Small intestine (tissue), 7 donors: Measurements from ENCODE around the gene RASSF6. TPM values are rescaled to one million over a fixed set of nuclear protein-coding genes. Genes with fewer than 3 reads are reported as not detected.

Experiments used
- DNase-seq, 2 donors: peaks; one replicate each; pipeline versions ENCODE4 v3.0.0 to v3.0.0-alpha.2; 2013
- FAIRE-seq: peaks from 2 replicates; lab custom pipeline; 2012; peaks lifted over from hg19 to GRCh38; lab: Jason Lieb, UNC
- H3K27ac ChIP-seq, 3 donors: one replicate each; pipeline ENCODE4 v1.5.1; 2013; ENCODE audit warnings: low read length in 2 of 3, mild to moderate bottlenecking in 2 of 3, control low read depth in 1 of 3, inconsistent platforms in 1 of 3, low read depth in 1 of 3, moderate library complexity in 1 of 3
- H3K27me3 ChIP-seq, 3 donors: one replicate each; pipeline ENCODE4 v1.6.1; 2013; ENCODE audit warnings: low read length in 3 of 3, inconsistent platforms in 1 of 3; ENCODE audit not compliant: control insufficient read depth in 3 of 3, insufficient read depth in 3 of 3
- H3K36me3 ChIP-seq, 3 donors: one replicate each; pipeline ENCODE4 v1.6.1; 2013; ENCODE audit warnings: low read length in 3 of 3, inconsistent platforms in 1 of 3, low read depth in 1 of 3, mild to moderate bottlenecking in 1 of 3, moderate library complexity in 1 of 3; ENCODE audit not compliant: control insufficient read depth in 3 of 3, insufficient read depth in 2 of 3
- H3K4me1 ChIP-seq, 3 donors: one replicate each; pipeline ENCODE4 v1.6.1; 2013; ENCODE audit warnings: low read length in 2 of 3, inconsistent platforms in 1 of 3, low read depth in 1 of 3, mild to moderate bottlenecking in 1 of 3, moderate library complexity in 1 of 3; ENCODE audit not compliant: control insufficient read depth in 3 of 3, insufficient read depth in 2 of 3
- H3K4me3 ChIP-seq, 3 donors: one replicate each; pipeline ENCODE4 v1.5.1; 2013; ENCODE audit warnings: low read length in 3 of 3, control low read depth in 1 of 3, inconsistent platforms in 1 of 3, low read depth in 1 of 3, mild to moderate bottlenecking in 1 of 3, moderate library complexity in 1 of 3
- H3K9me3 ChIP-seq, 2 donors: one replicate each; pipeline ENCODE4 v1.6.1; 2013; ENCODE audit warnings: low read depth in 1 of 2, low read length in 1 of 2; ENCODE audit not compliant: control insufficient read depth in 2 of 2, insufficient read depth in 1 of 2
- WGBS, 3 donors: extraction: QIAGEN DNeasy Blood & Tissue Kit; methylation state at CpG; one replicate each; pipeline ENCODE4 v1.1.7; 2013; 5-methylcytosine and 5-hydroxymethylcytosine counted together
- polyA plus RNA-seq, 4 donors: library from polyadenylated mRNA; stranded (reverse) in 3 of 4; unstranded in 1 of 4; fragments of 200-250 nt in 3 of 4; fragments of 120-200 nt in 1 of 4; gene quantifications; one replicate each; pipeline versions ENCODE4 v1.2.1 to v1.2.3, GENCODE V29; 2013
- donor health status: healthy with polysubstance abuse.
- donor health status: control.
- donor health status: control.
- donor health status: Bipolar disorder and iron deficiency.
- donor health status: healthy.

The RASSF6 gene
- polyA plus RNA-seq, 4 donors: 4.1 to 18.2 (median 15.5) TPM

DNA sequence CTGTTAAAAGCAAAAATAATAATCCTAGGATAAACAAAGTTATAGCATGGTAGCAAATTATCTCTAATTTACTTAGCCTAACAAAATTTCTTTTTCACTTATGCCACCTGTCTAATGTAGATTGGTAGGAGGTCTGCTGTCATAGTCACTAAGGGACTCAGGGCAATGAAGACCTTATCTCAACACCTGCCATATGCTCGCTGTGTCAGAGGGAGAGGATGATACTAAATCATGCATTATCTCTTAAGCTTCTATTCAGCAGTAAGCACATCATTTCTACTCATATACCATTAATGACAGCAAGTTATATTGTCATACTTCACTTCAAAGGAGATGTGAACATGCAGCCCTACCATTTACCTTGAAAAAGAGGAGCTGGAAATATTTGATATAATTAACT, 94.6 kb downstream of the RASSF6 start:
- Histone ChIP-seq H3K27ac (no peak overlapping the region), H3K27me3 (no peaks in the 10 kb centered on the region), H3K4me1 (no peaks in the 10 kb centered on the region), H3K4me3 (no peak overlapping the region), H3K36me3 (peaks cover 0 to 18% (median 0%) of the 10 kb centered on the region in 3 donors), H3K9me3 (no peaks in the 10 kb centered on the region)
- WGBS, 3 donors: 44 to 76% (median 53%) methylated on average over 1 of the region's 1 CpG
- FAIRE-seq (no peak), DNase-seq (no peak)

DNA sequence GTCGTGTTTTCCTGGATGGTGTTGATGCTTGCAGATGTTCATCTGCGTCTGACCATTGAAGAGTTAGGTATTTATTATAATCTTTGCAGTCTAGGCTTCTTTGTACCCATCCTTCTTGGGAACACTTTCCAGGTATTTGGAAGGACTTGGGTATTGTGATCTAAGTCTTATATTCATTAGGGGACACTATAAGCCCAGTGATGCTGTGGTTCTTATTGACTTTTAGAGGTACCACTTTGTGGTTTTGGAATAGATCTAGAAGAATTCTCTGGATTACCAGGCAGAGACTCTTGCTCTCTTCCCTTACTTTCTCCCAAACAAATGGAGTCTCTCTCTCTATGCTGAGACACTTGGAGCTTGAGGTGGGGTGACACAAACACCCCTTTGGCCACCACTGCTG, 97.1 kb downstream of the RASSF6 start:
- FAIRE-seq: no peak

More for the DNA sequence above, 97.1 kb downstream of the RASSF6 start:
- peaks cover 0 to 25% (median 0%) of the 10 kb centered on the region in 3 donors for H3K36me3 ChIP-seq
- H3K27ac ChIP-seq: no peak overlapping the region
- H3K4me1 ChIP-seq: no peaks in the 10 kb centered on the region
- H3K27me3 ChIP-seq: no peaks in the 10 kb centered on the region
- 87 to 93% (median 90%) methylated on average over 2 of the region's 2 CpGs for WGBS, 3 donors
- DNase-seq: no peak
- H3K4me3 ChIP-seq: no peak overlapping the region
- H3K9me3 ChIP-seq: peaks cover 0 to 6% of the 10 kb centered on the region in 2 donors

Other genes starting within 250 kb of the RASSF6 start
- 1 to 10 TPM in 1 of 4 donors, under 1 TPM in 1, not detected in 2; 0.84 to 2.7 TPM for gene ALB, start 216.1 kb downstream of the RASSF6 start, polyA plus RNA-seq
- 100 to 1,000 TPM in 1 of 4 donors, under 1 TPM in 1, not detected in 2; 0.16 to 446 TPM for gene AFP, start 184.2 kb downstream of the RASSF6 start, polyA plus RNA-seq
- 1 to 10 TPM in 1 of 4 donors, under 1 TPM in 1, not detected in 2; 0.01 to 4.3 TPM for gene AFM, start 138.7 kb downstream of the RASSF6 start, polyA plus RNA-seq
- gene CXCL8, start 120.1 kb upstream of the RASSF6 start, polyA plus RNA-seq: 1 to 10 TPM in 3 of 4 donors, under 1 TPM in 1; 0.59 to 8.6 (median 2.3) TPM
- 1 to 10 TPM in 2 of 4 donors, under 1 TPM in 1, not detected in 1; 0.49 to 5.9 (median 1.6) TPM for gene CXCL6, start 216.2 kb upstream of the RASSF6 start, polyA plus RNA-seq
- under 1 TPM in 1 of 4 donors, not detected in 3; 0.32 TPM for gene PF4V1, start 232.9 kb upstream of the RASSF6 start, polyA plus RNA-seq
- gene CXCL1, start 249.0 kb upstream of the RASSF6 start, polyA plus RNA-seq: 10 to 100 TPM in 2 of 4 donors, 1 to 10 TPM in 2; 2.9 to 13.8 (median 10.1) TPM